Measurements from ENCODE around the gene EYS.

DNA sequence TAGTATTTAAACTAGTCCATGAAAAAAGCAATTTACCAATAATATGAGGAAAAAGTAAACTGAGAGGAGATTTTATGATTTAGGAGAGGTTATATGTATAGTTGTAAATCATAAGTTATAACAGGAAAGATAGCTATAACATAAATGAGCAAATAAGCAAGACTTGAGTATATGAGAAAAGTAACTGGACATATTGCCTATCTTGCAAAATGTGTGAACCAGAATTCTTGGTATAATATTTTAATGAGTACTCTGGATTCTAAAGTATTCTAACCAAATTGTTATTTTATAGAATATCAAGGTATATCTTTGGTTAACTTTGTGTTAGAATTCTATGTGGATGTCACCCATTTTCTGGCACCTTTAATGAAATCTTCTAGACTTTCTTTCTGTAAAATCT, 1946.8 kb downstream of the EYS start:
- TF ChIP-seq POLR2A (IDR thresholded peaks at IDR 0.05) (no peak), EP300 (IDR thresholded peaks at IDR 0.05) (no peak), POLR2AphosphoS5 (IDR thresholded peaks at IDR 0.05) (no peak)

Measured in stomach (tissue), 4 donors.